Adrenal gland (tissue), 12 donors: ENCODE data around the gene AIF1L. TPM values are rescaled to one million over a fixed set of nuclear protein-coding genes. Genes with fewer than 3 reads are reported as not detected.

Experiments
- DNase-seq, 7 donors: peaks; one replicate each; pipeline ENCODE4 v3.0.0-alpha.2; 2019 to 2020
- H3K27ac ChIP-seq, 5 donors: fragments of 200-600 bp; sonication (generic) in 4 of 5; 1 replicate in 3 of 5; 2 replicates in 2 of 5; pipeline versions ENCODE4 v1.5.1 to v1.8.0; 2016 to 2020; ENCODE audit warnings: mild to moderate bottlenecking in 1 of 5
- H3K27me3 ChIP-seq: fragments of 200-600 bp; 2 replicates; pipeline ENCODE4 v1.8.0; 2021
- H3K36me3 ChIP-seq, 2 donors: fragments of 200-600 bp; replicated peaks in 1 of 2; 1 replicate in 1 of 2; 2 replicates in 1 of 2; pipeline versions ENCODE4 v1.5.1 to v1.8.0; 2018 to 2022
- H3K4me1 ChIP-seq, 2 donors: fragments of 200-600 bp; replicated peaks in 1 of 2; 1 replicate in 1 of 2; 2 replicates in 1 of 2; pipeline versions ENCODE4 v1.5.1 to v1.8.0; 2018 to 2021
- H3K4me3 ChIP-seq, 4 donors: fragments of 200-600 bp; sonication (generic) in 3 of 4; one replicate each; pipeline ENCODE4 v1.5.1; 2016 to 2018
- H3K9me3 ChIP-seq, 3 donors: fragments of 200-600 bp; sonication (generic) in 1 of 3; replicated peaks in 1 of 3; 1 replicate in 2 of 3; 2 replicates in 1 of 3; pipeline versions ENCODE4 v1.5.1 to v1.8.0; 2016 to 2021
- CTCF ChIP-seq, 6 experiments: fragments of 450-650 bp in 4 of 6; fragments of 200-600 bp in 2 of 6; sonication (generic) in 1 of 6; IDR thresholded peaks; 1 replicate in 5 of 6; 2 replicates in 1 of 6; pipeline versions ENCODE4 v1.5.1 to v1.8.0; 2016 to 2021; ENCODE audit warnings: antibody characterized with exemption in 6 of 6, mild to moderate bottlenecking in 2 of 6, moderate library complexity in 1 of 6
- POLR2A ChIP-seq, 2 donors: fragments of 450-650 bp; IDR thresholded peaks; one replicate each; pipeline ENCODE4 v1.6.1; 2017; ENCODE audit warnings: antibody characterized with exemption in 2 of 2, mild to moderate bottlenecking in 2 of 2, moderate library complexity in 1 of 2
- WGBS, 4 donors: extraction: QIAGEN DNeasy Blood & Tissue Kit in 2 of 4; methylation state at CpG; one replicate each; pipeline versions ENCODE4 v1.1.5 to v1.1.7; 2013 to 2017; 5-methylcytosine and 5-hydroxymethylcytosine counted together
- intact Hi-C, 2 donors: fragments of 100-400 bp; cut with DNase I; formaldehyde crosslinking; loops; one replicate each; pipeline versions ENCODE4 v1.14.1 to v1.15.0; 2022 to 2023
- polyA plus RNA-seq, 3 donors: library from polyadenylated mRNA; stranded (reverse); fragments of 200-250 nt in 2 of 3; fragments of 350-450 nt in 1 of 3; fragmentation: Illumina TruSeq in 1 of 3; extraction: RNeasy Lipid Tissue Mini Kit (QIAGEN cat#74804) in 1 of 3; gene quantifications; one replicate each; pipeline ENCODE4 v1.2.3, GENCODE V29; 2013 to 2014
- total RNA-seq, 9 donors: library from RNA; depleted of rRNA in 4 of 9; stranded (reverse); fragments of >200 nt in 4 of 9; fragments of 120-200 nt in 1 of 9; fragmentation: NEBNext Ultra II Directional in 1 of 9; extraction: Animal tissue kit (Norgen Biotek cat#: 25700) in 1 of 9; gene quantifications; one replicate each; pipeline versions ENCODE4 v1.1.0 to v1.2.4, GENCODE V29; 2013 to 2023
- donor health status: healthy with polysubstance abuse.
- donor health status: Bipolar disorder and iron deficiency.
- donor health status: DM: yes; HTN: yes; CAD: no.
- donor health status: DM: no; HTN: no; CAD: no.
- donor health status: DM: no; HTN: no; CAD: no.
- donor health status: DM: yes; HTN: yes; CAD: no.

AIF1L gene
- total and polyA plus RNA-seq, 12 donors = 2.1 to 19.2 (median 5.7) TPM

GRCh38 chr9:131084661-131085369, 11.5 kb upstream of the AIF1L start:
- H3K4me1 ChIP-seq = no peaks in the 10 kb centered on the region
- H3K9me3 ChIP-seq = no peaks in the 10 kb centered on the region
- H3K27me3 ChIP-seq = no peaks in the 10 kb centered on the region
- H3K36me3 ChIP-seq = no peaks in the 10 kb centered on the region
- H3K4me3 ChIP-seq = no peak overlapping the region
- no peak for TF ChIP-seq CTCF (IDR thresholded peaks at IDR 0.05)
- TF ChIP-seq POLR2A (IDR thresholded peaks at IDR 0.05) = no peak
- H3K27ac ChIP-seq = no peak overlapping the region
- no peak for DNase-seq
- intact Hi-C loops = no loop called here
- WGBS, 4 donors = 74 to 88% (median 78%) methylated on average over 8 of the region's 8 CpGs

- Histone ChIP-seq H3K4me3 (no peak overlapping the region), H3K4me1 (no peaks in the 10 kb centered on the region), H3K27me3 (no peaks in the 10 kb centered on the region), H3K36me3 (no peaks in the 10 kb centered on the region), H3K9me3 (no peaks in the 10 kb centered on the region), H3K27ac (no peak overlapping the region)
- no peak for TF ChIP-seq POLR2A (IDR thresholded peaks at IDR 0.05)
- no peak for TF ChIP-seq CTCF (IDR thresholded peaks at IDR 0.05)
- 66 to 87% (median 80%) methylated on average over 20 to 23 of the region's 23 CpGs for WGBS, 4 donors
- intact Hi-C loops = no loop called here
- DNase-seq = no peak
Observed at GRCh38 chr9:131085370-131086122, 10.8 kb upstream of the AIF1L start.

GRCh38 chr9:131087354-131087893, 8.9 kb upstream of the AIF1L start:
- DNase-seq = no peak
- 86 to 98% (median 89%) methylated on average over 9 to 19 of the region's 19 CpGs for WGBS, 4 donors

More at GRCh38 chr9:131087354-131087893, 8.9 kb upstream of the AIF1L start:
- TF ChIP-seq CTCF (IDR thresholded peaks at IDR 0.05) (no peak), POLR2A (IDR thresholded peaks at IDR 0.05) (no peak)
- Histone ChIP-seq H3K4me1 (no peaks in the 10 kb centered on the region), H3K36me3 (no peaks in the 10 kb centered on the region), H3K27me3 (no peaks in the 10 kb centered on the region), H3K27ac (no peak overlapping the region), H3K9me3 (no peaks in the 10 kb centered on the region), H3K4me3 (no peak overlapping the region)
- intact Hi-C loops = no loop called here
